ENCODE measurements around the gene MANBA. TPM values are rescaled to one million over a fixed set of nuclear protein-coding genes. Genes with fewer than 3 reads are reported as not detected.
A peak's percentile ranks its signal among the peaks of the same experiment; 100 is the strongest.

The MANBA gene
- 22.4 TPM for total RNA-seq
- long read RNA-seq, transcript MANBA-201 (17 exons, 3,361 nt), result major isoform, 20 of 29 reads
- long read RNA-seq, partial matches to known transcripts, result 5 of 29 reads
- long read RNA-seq, other reads (novel, unspliced or antisense), result 3 of 29 reads

GRCh38 chr4:102760645-102761295 is at the start of gene MANBA:
MANBA (minus strand) TSS chr4:102760968; CDS start chr4:102760894, 74 bp downstream.
- DNase-seq (peak; percentile 92), ATAC-seq (ENCODE audit: poor library complexity) (peak; percentile 99)
- intact Hi-C loops (cut with DNase I), result loop anchor here (5.0 kb wide), 1 partner anchor 67 kb away; the partner anchor contains the start of gene UBE2D3

GRCh38 chr4:102809691-102810090 is 48.9 kb upstream of the MANBA start:
- intact Hi-C loops (cut with DNase I), result no loop called here
- DNase-seq, result no peak
- no peak for ATAC-seq (ENCODE audit: poor library complexity)

GRCh38 chr4:102809190-102809589 is 48.4 kb upstream of the MANBA start:
- DNase-seq, result no peak
- intact Hi-C loops (cut with DNase I), result no loop called here
- peak; percentile 77 for ATAC-seq (ENCODE audit: poor library complexity)

- ATAC-seq (ENCODE audit: poor library complexity) (peak; percentile 19), DNase-seq (no peak)
- intact Hi-C loops (cut with DNase I), result no loop called here
Observed at GRCh38 chr4:102808009-102808408, 47.2 kb upstream of the MANBA start.

- intact Hi-C loops (cut with DNase I), result no loop called here
- DNase-seq (no peak), ATAC-seq (ENCODE audit: poor library complexity) (no peak)
Observed at GRCh38 chr4:102807345-102807744, 46.6 kb upstream of the MANBA start.

- intact Hi-C loops (cut with DNase I), result no loop called here
- ATAC-seq (ENCODE audit: poor library complexity) (no peak), DNase-seq (no peak)
Observed at GRCh38 chr4:102799816-102800215, 39.0 kb upstream of the MANBA start.

- intact Hi-C loops (cut with DNase I), result no loop called here
- ATAC-seq (ENCODE audit: poor library complexity), result no peak
- DNase-seq, result no peak
Observed at GRCh38 chr4:102794999-102795398, 34.2 kb upstream of the MANBA start.

- DNase-seq (no peak), ATAC-seq (ENCODE audit: poor library complexity) (peak; percentile 13)
- intact Hi-C loops (cut with DNase I), result no loop called here
Observed at GRCh38 chr4:102792361-102792936, 31.7 kb upstream of the MANBA start.

GRCh38 chr4:102791318-102791835 is 30.6 kb upstream of the MANBA start:
- intact Hi-C loops (cut with DNase I), result no loop called here
- DNase-seq (no peak), ATAC-seq (ENCODE audit: poor library complexity) (no peak)

- intact Hi-C loops (cut with DNase I), result no loop called here
- DNase-seq (no peak), ATAC-seq (ENCODE audit: poor library complexity) (no peak)
Observed at GRCh38 chr4:102789317-102789717, 28.5 kb upstream of the MANBA start.

- intact Hi-C loops (cut with DNase I), result no loop called here
- ATAC-seq (ENCODE audit: poor library complexity) (no peak), DNase-seq (no peak)
Observed at GRCh38 chr4:102787944-102788343, 27.2 kb upstream of the MANBA start.

GRCh38 chr4:102787096-102787881 is 26.5 kb upstream of the MANBA start:
- intact Hi-C loops (cut with DNase I), result no loop called here
- DNase-seq, result no peak
- ATAC-seq (ENCODE audit: poor library complexity), result no peak

GRCh38 chr4:102786279-102786678 is 25.5 kb upstream of the MANBA start:
- DNase-seq (no peak), ATAC-seq (ENCODE audit: poor library complexity) (no peak)
- intact Hi-C loops (cut with DNase I), result no loop called here

- DNase-seq, result no peak
- intact Hi-C loops (cut with DNase I), result no loop called here
- no peak for ATAC-seq (ENCODE audit: poor library complexity)
Observed at GRCh38 chr4:102783006-102783405, 22.2 kb upstream of the MANBA start.

- ATAC-seq (ENCODE audit: poor library complexity) (no peak), DNase-seq (no peak)
- intact Hi-C loops (cut with DNase I), result no loop called here
Observed at GRCh38 chr4:102781570-102781969, 20.8 kb upstream of the MANBA start.

GRCh38 chr4:102780476-102781144 is 19.8 kb upstream of the MANBA start:
- no peak for ATAC-seq (ENCODE audit: poor library complexity)
- DNase-seq, result no peak
- intact Hi-C loops (cut with DNase I), result no loop called here

- no peak for DNase-seq
- intact Hi-C loops (cut with DNase I), result no loop called here
- ATAC-seq (ENCODE audit: poor library complexity), result no peak
Observed at GRCh38 chr4:102779204-102779603, 18.4 kb upstream of the MANBA start.

- no peak for DNase-seq
- ATAC-seq (ENCODE audit: poor library complexity), result no peak
- intact Hi-C loops (cut with DNase I), result no loop called here
Observed at GRCh38 chr4:102778720-102779119, 18.0 kb upstream of the MANBA start.

GRCh38 chr4:102775805-102776204 is 15.0 kb upstream of the MANBA start:
- intact Hi-C loops (cut with DNase I), result no loop called here
- ATAC-seq (ENCODE audit: poor library complexity), result no peak
- DNase-seq, result no peak

Data from Right ventricle myocardium superior (tissue), 1 donor.